NCI-H1092 treated with DMSO at 0.1 percent for 48 hours (cell line): ENCODE results near the gene ERC2.

Experiments
- DNase-seq: peaks from one replicate; lab custom pipeline; 2025; lab: John Stamatoyannopoulos, UW

Gene ERC2

GRCh38 chr3:55641964-55642363 lies 826.3 kb downstream of the ERC2 start:
- DNase-seq, result no peak

DNA sequence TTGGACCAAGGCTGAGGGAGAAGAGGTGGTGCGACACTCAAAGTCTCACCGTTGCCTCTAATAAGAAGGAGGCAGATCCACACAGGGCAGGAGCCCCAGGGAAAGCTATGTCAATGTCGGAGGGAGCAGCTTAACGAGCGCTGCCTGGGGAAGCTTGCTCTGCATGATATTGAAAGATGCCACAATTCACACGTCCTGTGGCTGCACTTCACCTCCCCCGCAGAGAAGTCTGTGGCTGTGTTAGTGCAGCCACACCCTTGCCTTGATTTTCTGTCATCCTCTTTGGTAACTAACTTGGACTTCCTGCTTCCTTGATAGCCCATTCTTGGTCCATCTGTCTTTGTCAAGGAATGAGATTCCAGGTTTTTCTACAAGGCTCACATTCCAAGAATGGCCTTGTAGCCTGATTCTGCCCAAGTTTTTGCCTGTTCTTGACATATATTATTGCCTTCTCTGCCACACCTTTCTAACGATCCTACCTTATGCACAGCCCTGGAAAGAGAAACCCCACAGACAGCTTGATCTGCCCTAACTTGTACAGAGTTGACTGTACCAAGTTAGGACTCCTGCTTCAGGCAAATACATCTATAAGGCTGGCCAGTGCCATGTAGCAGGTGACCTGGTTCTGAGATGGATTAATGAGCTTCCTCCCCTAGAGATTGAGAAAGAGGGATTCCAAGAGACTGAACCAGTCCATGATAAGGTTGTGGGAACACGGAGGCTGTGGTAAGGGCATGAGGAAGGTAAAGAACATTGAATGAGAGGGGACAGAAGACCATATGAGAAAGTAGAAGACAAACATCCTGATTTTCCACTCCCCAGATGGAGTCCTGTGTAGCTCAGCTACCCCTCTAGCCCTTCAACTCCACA lies 828.1 kb downstream of the ERC2 start:
- no peak for DNase-seq

- no peak for DNase-seq
Measured at GRCh38 chr3:55639143-55639542, 829.1 kb downstream of the ERC2 start.

DNA sequence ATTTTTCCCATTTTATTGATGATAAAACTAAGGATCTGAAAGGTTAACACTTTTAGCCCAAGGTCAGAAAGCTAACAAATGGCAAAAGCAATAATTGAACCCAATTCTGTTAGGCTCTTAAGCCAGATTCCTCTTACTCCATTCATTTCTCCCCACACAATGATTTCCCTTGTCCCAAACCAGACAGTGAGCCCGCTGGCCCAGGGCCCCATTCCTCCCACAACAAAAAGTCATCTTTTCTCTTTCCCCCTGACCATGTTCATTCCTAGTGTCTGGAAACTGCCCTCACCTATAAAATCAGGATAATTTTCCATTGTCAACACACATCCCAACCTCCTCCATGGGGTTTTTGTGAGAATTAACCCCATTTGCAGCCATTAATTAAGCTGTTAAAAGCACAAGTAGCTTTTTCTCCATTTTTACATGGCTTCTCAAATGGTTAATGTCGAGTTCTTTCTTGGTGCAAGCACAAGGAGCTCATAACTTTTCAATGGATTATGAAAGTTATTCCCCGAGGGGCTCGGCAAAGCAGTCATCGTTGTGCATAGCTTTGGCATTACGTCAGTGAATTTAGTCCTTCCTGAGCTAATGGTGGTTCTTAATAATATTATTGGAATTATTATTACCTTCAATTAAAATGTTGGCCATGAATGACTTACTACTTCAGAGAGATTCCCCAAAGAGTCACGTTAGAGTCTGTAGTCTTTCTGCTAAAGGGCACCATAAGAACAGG lies 830.2 kb downstream of the ERC2 start:
- no peak for DNase-seq

- DNase-seq, result no peak
Measured at GRCh38 chr3:55636300-55637195, 831.7 kb downstream of the ERC2 start.

DNA sequence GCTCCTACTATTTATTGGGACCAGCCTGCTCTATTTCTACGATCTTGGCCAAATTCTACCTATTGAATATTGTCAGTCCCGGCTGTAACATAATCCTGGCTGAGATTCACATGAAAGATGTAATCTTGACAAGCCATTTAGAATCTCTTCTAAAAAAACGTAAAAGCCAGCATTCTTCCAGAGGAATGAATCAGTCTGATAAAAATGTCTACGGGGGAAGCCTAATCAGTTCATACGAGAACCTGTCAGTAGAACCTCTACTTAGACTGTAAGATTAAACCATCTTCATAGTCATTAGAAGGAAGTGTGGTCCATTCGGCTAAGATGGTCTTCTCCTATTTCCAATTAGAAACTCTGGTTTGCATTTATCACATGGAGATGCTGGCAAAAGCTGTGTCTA lies 833.9 kb downstream of the ERC2 start:
- no peak for DNase-seq

GRCh38 chr3:55633333-55633732 lies 834.9 kb downstream of the ERC2 start:
- DNase-seq, result no peak

- no peak for DNase-seq
Measured at GRCh38 chr3:55631766-55632331, 836.4 kb downstream of the ERC2 start.

DNA sequence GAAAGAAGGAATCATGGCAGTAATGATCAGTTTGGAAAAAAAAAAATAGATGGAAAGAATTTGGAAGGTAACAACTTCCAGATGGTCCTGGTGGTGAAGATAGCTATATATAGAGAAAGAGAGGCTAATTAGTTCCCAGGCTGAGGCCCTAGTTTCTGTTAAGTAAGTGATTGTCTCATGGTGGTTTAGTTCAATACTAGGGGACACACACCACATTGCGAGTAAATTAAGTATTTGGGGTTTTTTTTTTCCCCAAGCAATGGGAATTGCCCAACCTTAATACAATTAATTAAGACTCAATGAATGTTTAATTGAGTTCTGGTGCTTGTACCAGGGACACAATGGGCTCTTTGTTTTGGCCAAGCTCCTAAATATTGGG lies 837.4 kb downstream of the ERC2 start:
- DNase-seq, result no peak

DNA sequence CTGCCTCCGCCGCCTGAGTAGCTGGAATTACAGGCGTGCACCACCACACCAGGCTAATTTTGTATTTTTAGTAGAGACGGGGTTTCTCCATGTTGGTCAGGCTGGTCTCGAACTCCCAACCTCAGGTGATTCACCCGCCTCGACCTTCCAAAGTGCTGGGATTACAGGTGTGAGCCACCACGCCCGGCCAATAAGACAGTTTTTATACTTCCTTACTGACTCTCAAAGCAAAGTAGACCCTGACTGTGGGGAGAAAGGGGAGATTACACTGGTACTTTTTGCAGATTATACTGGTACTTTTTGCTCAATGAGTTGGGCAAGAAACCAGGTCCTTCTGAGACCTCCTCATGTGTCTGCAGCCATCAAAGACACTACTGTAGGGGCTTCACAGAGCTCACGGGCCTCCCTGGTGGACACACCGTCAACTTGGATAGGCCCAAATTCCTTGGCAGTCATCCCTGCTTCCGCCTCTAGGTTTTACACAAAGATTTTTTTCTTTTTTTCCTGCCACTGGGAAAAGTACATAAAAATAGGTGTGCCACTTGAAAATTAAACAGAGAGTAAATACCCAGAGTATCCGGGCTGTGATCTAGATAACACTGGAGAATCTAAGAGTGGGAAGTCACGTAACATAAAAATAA lies 837.9 kb downstream of the ERC2 start:
- no peak for DNase-seq

DNA sequence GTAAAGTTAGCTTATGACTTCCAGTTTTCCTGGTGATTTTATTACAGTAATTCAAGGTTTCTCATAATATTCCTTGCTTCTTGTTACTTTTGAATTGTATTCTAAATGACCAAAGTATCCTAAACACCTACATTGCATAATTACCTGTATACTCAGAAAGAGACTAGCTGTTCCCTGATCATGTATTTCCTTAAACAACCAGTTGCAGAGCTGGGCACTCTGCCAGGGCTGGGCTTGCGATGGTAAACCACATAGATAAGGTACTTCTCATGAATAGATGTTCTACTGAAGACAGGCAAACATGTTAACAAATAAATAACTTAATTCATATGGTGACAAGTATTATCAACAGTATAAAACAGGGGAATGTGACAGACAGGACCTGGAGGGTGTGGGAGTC lies 838.8 kb downstream of the ERC2 start:
- no peak for DNase-seq

- DNase-seq, result no peak
Measured at GRCh38 chr3:55626279-55626665, 842.0 kb downstream of the ERC2 start.

DNA sequence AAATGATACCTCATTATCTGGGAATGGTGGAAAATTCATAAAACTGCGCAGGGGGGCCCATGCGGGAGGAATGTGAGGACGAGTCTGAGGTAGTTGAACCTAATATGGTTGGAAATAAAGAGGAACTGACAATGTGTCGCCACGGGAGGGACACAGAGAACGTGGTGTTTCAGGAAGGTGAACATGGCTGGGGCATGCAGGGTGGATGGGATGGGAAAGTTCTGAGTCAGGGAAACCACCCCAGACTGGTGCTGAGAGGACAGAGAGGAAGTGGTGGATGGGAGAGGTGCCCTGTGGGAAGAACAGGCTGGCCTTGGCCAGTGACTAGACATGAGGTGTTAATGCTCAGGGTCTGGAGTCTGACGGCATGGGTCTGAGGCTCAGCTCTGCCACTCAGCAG lies 844.0 kb downstream of the ERC2 start:
- no peak for DNase-seq

DNA sequence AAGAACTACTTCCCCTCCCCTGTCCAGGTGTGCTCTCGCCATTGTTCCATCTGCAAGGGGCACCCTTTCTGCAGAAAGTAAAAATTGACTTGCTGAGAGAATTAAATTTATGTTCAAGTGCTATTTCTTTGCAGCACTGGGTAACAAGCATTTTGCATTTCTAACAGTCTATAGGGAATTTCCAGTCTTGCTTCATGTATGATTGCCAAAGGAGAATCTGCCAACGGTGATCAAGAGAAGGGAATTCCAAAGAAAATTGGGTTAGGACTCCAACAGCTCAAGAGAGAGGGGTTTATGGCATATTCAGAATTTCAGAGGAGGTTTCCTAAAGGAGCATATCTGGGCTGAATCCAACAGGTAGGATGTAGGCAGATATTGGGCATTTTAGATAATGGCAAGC lies 844.5 kb downstream of the ERC2 start:
- DNase-seq, result no peak

- no peak for DNase-seq
Measured at GRCh38 chr3:55622733-55623132, 845.5 kb downstream of the ERC2 start.

- no peak for DNase-seq
Measured at GRCh38 chr3:55622116-55622515, 846.2 kb downstream of the ERC2 start.

DNA sequence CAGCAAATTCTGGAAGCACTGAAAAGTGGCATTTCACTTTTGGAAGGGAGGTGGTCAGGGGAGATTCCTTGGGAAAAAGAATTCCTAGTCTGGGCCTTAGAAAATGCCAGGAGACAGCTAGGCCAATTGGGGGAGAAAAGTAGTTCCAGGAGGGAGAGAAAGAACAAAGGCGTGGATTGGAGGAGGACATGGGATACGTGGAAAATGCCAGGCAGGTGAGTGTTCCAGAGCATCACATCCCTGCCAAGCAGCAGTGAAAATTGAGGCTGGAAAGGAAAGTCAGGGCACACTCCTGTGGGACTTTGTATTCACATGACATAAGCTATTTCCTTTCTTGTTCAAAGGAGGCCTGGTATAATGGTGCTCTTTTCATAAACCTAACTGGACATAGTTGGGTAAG lies 846.6 kb downstream of the ERC2 start:
- DNase-seq, result no peak

DNA sequence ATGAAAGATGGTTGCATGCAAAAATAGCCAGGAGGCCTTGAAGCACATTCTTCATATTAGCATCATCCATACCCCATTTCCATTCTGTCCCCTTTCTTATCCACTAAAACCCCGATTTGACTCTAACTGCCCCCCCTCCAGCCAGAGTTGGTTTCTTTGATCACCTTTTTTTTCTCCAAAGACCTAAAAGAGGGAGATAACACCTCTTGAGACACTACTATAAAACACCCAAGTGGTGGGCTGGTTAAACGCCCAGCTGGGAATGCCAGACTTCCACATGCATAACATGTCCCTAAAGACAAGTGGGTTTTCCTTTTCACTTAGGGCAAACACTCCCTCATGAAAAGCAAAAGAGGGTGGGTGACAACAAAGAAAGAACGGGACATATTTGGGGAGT lies 847.2 kb downstream of the ERC2 start:
- no peak for DNase-seq

DNA sequence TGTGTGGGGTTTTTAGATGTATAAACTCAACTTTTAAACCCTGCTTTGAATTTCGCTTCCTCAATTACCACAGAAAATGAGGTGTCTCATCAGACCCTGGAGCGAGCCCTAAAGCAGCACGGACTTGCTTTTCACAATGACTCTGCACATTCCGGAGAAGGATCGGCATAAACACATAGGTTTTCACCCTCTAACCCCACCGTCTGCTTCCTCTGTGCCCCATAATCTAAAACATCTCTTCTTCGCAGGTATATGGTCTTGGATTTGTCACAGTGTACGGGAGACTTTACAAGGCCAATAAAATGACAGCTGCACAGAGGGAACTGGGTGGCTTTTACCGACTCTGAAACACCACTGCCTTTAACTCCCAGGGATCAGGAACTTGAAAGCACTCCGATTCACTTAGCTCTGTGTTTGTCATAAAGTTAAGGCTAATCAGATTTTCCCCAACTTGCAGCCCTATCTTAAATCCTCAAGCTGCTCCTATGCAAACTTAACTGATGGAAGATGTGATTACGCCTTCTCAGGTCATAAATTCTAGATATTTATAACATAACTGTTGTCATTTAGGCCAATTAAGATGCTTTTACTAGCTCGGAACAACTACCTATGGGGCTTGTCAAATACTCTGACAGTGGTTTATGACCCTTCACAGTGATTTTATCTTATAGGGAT lies 847.8 kb downstream of the ERC2 start:
- no peak for DNase-seq

- no peak for DNase-seq
Measured at GRCh38 chr3:55619046-55619808, 849.0 kb downstream of the ERC2 start.
